ENCODE measurements around the gene SLC25A21.

GRCh38 chr14:36757734-36758601 is 414.4 kb downstream of the SLC25A21 start:
- TF ChIP-seq CTCF (IDR thresholded peaks at IDR 0.05), result no peak
- TF ChIP-seq POLR2A (IDR thresholded peaks at IDR 0.05), result no peak

All from stomach (tissue), 4 donors.